ENCODE measurements around the gene LZTS3. TPM values are rescaled to one million over a fixed set of nuclear protein-coding genes. Genes with fewer than 3 reads are reported as not detected.

Gene LZTS3
- total RNA-seq, 1 experiment from 2014 or later: 6.1 TPM

GRCh38 chr20:3193806-3194616 lies 20.7 kb upstream of the LZTS3 start:
- Histone ChIP-seq H3K4me3 (ENCODE audit: low read depth, low read length, poor library complexity, severe bottlenecking) (no peak overlapping the region), H3K4me1 (ENCODE audit: insufficient read depth, low read length, poor library complexity, severe bottlenecking) (no peaks in the 10 kb centered on the region), H3K27ac (ENCODE audit: low read depth, low read length, poor library complexity, severe bottlenecking) (no peak overlapping the region), H3K27me3 (replicated peaks; ENCODE audit: insufficient read depth, low read depth, low read length, poor library complexity) (no peaks in the 10 kb centered on the region), H3K36me3 (ENCODE audit: insufficient read depth, low read length, poor library complexity, severe bottlenecking) (peaks cover 63% of the 10 kb centered on the region), H3K9me3 (ENCODE audit: low read depth, low read length, poor library complexity, severe bottlenecking) (no peaks in the 10 kb centered on the region)
- ChIA-PET CTCF (no interaction called here), POLR2A (ENCODE audit: low non-redundant PET) (no interaction called here)
- no peak for DNase-seq (ENCODE audit: low spot score)
- intact Hi-C loops (cut with micrococcal nuclease; ENCODE audit: unreplicated experiment): no loop called here
- no TSS peak for BruUV-seq (replicated peaks)
- TF ChIP-seq CTCF (conservative IDR thresholded peaks at IDR 0.05; ENCODE audit: low read depth, low read length): no peak
- no peak for TF ChIP-seq EZH2 (IDR thresholded peaks at IDR 0.05; ENCODE audit: borderline replicate concordance, low read depth, low read length, poor library complexity, severe bottlenecking)

- intact Hi-C loops (cut with micrococcal nuclease; ENCODE audit: unreplicated experiment): no loop called here
Observed at GRCh38 chr20:3192226-3193015, 19.1 kb upstream of the LZTS3 start.

GRCh38 chr20:3190681-3191111 lies 17.3 kb upstream of the LZTS3 start:
- intact Hi-C loops (cut with micrococcal nuclease; ENCODE audit: unreplicated experiment): no loop called here
- Histone ChIP-seq H3K36me3 (ENCODE audit: insufficient read depth, low read length, poor library complexity, severe bottlenecking) (peaks cover 47% of the 10 kb centered on the region), H3K4me1 (ENCODE audit: insufficient read depth, low read length, poor library complexity, severe bottlenecking) (no peaks in the 10 kb centered on the region), H3K4me3 (ENCODE audit: low read depth, low read length, poor library complexity, severe bottlenecking) (no peak overlapping the region), H3K9me3 (ENCODE audit: low read depth, low read length, poor library complexity, severe bottlenecking) (no peaks in the 10 kb centered on the region), H3K27ac (ENCODE audit: low read depth, low read length, poor library complexity, severe bottlenecking) (no peak overlapping the region), H3K27me3 (replicated peaks; ENCODE audit: insufficient read depth, low read depth, low read length, poor library complexity) (no peaks in the 10 kb centered on the region)
- no TSS peak for BruUV-seq (replicated peaks)
- no peak for DNase-seq (ENCODE audit: low spot score)
- ChIA-PET CTCF (interaction anchor here (0.5 kb wide), 1 partner anchor 551 kb away, joined by 5 read pairs; no protein-coding TSS in a partner anchor), POLR2A (ENCODE audit: low non-redundant PET) (no interaction called here)
- TF ChIP-seq CTCF (conservative IDR thresholded peaks at IDR 0.05; ENCODE audit: low read depth, low read length) (no peak), EZH2 (IDR thresholded peaks at IDR 0.05; ENCODE audit: borderline replicate concordance, low read depth, low read length, poor library complexity, severe bottlenecking) (no peak)

More at GRCh38 chr20:3192226-3193015, 19.1 kb upstream of the LZTS3 start:
- Histone ChIP-seq H3K27me3 (replicated peaks; ENCODE audit: insufficient read depth, low read depth, low read length, poor library complexity) (no peaks in the 10 kb centered on the region), H3K4me1 (ENCODE audit: insufficient read depth, low read length, poor library complexity, severe bottlenecking) (no peaks in the 10 kb centered on the region), H3K4me3 (ENCODE audit: low read depth, low read length, poor library complexity, severe bottlenecking) (no peak overlapping the region), H3K9me3 (ENCODE audit: low read depth, low read length, poor library complexity, severe bottlenecking) (no peaks in the 10 kb centered on the region), H3K36me3 (ENCODE audit: insufficient read depth, low read length, poor library complexity, severe bottlenecking) (peaks cover 56% of the 10 kb centered on the region), H3K27ac (ENCODE audit: low read depth, low read length, poor library complexity, severe bottlenecking) (no peak overlapping the region)
- DNase-seq (ENCODE audit: low spot score): no peak
- no peak for TF ChIP-seq EZH2 (IDR thresholded peaks at IDR 0.05; ENCODE audit: borderline replicate concordance, low read depth, low read length, poor library complexity, severe bottlenecking)
- CTCF ChIA-PET: no interaction called here
- POLR2A ChIA-PET (ENCODE audit: low non-redundant PET): no interaction called here
- BruUV-seq (replicated peaks): no TSS peak

Measured in A673 (cell line).